AG20443 (cell line): ENCODE results near the gene BMPR2.
"Not testable (repeated sequence)": the region's sequence is repeated elsewhere in the genome, so short reads cannot be mapped to it uniquely, and the experiment has no call there.

Experiments used
- DNase-seq: peaks from one replicate; pipeline ENCODE4 v3.0.0; 2012; ENCODE audit warnings: low spot score, mixed read lengths

BMPR2 gene

DNA sequence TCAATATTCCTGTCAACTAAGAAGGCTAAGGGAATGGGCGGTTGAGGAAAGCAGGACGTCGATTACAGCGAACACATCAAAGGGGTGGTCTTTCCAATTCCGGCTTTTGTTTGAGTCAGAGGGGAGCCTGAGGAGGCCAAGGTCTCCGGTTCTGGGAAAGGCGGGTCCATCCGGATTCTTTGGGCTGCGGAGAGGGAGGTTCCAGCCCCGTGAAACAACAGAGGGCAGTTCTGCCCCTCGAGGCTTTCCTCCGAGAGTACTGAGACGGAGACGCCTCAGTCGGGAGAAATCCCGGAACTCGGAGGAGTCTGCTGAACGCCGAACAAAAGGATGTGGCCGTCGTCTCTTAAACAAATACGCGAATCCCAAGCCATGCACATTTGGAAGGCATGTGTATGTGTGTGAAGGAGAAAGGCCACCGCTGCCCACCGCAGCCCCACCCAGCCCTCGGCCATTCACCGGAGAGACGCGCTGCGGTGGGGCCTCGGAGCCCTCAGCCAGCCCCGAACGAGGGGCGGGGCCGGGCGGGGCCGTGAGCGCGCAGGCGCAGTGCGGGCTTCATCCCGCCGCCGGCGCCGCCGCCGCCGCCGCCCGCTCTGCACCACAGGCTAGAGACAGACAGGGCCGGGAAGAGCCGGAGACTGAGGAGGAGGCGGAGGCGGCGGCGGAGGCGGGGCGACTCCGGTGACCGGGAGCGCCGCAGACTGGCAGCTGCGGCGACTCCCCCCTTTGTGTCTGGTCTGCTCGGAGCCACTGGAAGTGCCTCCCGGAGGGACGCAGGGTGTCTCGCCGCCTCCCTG, at the start of gene BMPR2:
BMPR2 (plus strand) TSS at position 719 of the 800 bp plus-strand sequence. CDS start 1,148 bp downstream, outside the sequence.
- peak; percentile 94 for DNase-seq

DNA sequence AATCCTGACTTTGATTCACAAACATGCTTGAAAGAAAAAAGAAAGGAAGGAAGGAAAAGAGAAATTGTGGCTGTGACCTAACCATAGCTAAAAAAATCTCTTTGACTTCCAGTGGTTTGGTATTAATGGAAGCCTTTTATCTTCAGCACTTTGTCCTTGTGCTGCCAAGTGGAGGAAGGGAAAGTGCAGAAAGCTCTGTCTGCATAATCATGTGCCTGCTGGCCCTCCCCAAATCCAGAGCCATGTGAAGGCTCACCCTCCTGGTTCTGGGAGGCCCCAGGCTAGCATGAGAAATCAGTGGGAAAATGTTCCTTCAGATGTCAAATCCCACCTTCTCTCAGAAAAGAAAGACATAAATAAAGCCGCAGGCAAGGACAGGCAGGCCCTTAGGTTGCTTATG, 48.3 kb upstream of the BMPR2 start:
- no peak for DNase-seq

DNA sequence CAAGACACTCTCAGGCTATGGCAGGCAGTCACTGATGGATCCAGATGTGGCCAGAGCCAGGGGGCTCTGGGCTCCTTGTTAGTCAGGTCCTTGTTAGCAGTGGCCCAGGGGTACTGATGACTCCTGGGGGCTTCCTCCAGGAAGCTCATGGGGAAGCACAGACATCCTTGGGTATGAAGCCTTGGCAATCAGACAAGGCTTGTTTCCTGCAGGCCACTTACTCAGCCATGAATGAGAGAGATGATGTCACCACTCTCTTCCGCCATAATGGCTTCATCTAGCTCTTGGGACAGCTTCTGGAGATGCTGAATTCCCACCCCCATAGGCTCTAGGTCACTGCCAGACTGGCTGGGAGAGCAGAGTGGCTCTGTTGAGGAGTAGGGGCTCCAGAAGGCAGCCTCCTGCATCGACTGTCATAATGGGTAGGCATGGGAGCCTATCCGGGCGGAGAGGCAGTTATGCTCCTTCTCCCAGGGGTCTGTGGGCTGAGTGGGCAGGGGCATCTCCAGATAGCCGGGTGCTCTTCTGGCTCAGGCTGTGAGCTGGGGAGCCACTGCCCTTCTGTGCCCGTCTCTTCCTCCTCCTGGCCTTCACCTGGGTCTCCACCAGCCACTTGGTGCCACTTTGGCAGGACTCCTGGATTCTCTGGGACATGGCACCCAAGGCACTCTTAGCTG, 40.2 kb upstream of the BMPR2 start:
- DNase-seq: no peak

DNA sequence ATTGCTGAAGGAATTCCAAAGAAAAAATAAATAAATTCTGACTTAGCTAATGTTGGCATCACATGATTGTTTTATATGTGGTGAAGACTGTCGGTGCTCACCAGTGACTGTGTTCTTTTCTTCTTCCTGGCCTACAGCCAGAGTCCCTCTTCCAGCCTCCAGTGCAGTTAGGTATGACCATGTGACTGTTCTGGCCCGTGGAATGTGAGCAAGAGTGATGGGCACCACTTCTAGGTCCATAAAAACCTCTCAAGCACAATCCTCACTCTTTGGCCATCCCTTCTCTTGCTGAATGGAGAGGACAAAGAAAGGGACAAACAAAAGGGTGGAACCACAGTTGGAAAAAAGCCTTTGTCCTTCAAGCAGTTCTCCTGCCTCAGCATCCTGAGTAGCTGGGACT, 39.0 kb upstream of the BMPR2 start:
- no peak for DNase-seq

DNA sequence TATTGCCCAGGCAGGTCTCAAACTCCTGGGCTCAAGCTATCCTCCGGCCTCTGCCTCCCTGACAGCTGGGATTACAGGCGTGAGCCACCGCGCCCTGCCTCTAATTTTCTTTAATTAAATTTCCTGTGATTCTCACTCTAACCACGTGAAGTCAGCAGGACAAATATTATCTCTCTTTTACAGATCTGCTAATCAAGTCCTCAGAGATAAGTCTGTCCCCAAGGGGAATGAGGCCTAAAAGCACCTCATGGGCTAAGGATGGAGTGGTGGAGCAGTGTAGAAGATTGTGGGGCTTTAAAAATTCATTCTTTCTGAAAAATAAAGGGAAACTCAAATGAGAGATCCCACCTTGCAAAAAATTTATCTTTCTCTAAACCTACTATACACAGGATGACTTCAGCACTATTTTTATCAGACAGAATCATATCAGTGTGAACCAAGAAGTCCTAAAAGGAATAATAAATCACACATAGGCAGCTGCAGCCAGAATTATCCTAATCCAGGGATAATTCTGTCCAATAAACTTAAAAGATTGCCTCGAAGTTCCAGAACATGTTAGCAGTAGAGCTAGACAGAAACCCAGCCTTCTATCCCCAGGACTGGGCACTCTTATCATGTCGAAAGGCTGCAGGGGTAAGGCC, 38.3 kb upstream of the BMPR2 start:
- no peak for DNase-seq

DNA sequence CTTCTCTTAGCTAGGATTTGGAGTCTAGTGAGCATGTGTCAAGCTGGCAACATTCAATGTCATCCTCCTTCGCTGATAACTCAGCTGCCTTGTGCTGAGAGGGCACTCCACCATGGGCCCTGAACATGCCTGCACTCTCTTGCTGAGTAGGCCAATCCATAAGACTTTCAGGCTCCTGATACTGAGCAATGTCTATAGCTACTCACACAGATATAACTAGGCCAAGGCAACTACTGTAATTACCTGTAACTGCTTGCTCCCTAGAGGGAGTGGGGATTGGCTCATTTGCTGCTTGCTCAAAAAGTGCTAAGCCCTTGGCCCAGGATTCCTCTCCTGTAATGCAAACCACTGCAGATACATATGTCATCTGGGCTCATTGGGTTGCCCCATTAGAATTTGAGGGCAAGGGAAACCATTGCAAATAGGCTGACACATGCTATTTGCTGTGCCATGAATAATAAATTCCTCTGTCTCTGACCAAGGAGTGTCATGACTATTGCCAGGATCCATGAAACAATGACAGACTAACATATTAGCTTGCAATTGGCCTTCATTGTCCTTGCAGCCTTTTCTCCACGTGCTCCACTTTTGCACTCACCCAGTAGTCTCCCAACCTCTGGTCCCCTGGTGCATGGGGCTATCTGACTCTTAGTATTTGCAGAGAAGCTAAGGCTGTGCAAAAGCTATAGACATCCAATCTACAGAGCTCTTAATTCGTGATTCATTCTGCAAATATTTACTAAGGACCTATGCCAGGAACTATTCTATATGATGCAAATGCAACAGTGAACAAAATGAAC, 36.9 kb upstream of the BMPR2 start:
- no peak for DNase-seq

DNA sequence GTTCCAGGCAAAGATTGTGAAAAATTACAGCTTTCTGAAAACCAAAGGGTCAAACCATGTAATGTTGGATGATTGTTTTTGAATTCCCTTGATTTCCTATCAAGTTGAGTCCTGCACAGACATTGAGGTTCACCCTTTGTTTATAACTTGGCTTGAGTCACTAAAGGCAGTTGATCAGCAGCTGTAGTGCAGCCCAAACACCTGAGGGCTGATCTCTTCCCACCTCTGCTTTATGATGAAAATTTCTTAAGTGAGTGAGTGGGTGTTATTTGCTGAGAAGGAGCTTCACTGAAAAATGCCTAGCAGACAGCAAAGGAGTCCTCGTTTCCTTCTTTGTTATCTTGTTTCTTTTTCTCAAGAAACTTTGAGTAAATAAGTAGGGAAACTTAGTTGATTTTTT, 31.9 kb upstream of the BMPR2 start:
- DNase-seq: no peak

DNA sequence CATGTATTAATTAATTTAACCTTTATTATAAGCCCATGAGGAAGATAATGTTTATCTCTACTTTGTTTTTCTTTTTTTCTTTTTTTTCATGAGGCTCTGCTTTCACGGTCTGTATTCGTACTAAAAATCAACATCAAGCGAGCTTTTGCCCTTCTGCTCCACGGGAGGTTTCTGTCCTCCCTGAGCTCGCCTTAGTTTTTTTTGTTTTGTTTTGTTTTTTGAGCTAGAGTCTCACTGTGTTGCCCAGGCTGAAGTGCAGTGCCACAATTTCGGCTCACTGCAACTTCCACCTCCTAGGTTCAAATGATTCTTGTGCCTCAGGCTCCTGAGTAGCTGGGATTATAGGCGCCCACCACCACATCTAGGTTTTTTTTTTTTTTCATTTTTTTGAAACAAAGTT, 29.9 kb upstream of the BMPR2 start:
- no peak for DNase-seq

DNA sequence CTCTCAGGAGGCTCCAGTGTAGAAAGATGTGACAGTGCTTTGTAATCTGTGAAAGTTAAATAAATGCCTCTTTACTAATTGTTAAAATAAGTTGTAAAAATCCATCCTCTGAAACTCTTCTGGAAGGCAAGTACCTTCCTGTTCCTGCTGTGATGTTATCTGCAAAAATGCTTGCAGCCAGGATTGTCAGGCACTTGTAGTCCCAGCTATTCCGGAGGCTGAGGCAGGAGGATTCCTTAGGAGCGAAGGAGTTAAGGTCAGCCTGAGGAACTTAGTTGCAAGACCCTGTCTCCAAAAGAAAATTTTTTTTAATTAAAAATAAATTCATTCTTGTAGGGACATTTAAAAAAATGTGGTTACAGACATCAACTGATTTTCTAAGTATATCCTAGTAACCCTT, 22.7 kb upstream of the BMPR2 start:
- no peak for DNase-seq

DNA sequence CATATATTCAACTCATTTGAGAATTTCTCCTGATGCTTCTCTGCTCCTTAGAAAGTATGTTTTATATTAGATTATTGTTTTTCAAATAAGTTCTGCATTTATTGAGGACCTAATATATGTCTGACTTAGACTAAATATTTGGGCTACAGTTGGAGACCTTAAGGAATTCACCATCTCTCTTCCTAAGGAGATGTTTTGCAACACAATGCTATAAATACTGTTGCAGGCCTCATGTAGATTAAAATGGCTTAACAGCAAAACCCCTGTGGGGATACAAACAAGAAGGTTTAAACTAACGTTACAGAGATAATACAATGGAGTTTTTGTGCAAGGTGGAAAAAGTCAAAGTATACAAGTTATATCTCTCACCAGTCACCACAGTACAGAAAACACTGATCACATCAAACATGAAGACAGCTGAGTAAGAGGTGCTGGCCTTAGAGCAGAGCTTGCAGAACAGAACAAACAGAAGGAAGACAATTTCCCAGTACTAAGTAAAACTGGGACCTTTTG, 20.1 kb upstream of the BMPR2 start:
- no peak for DNase-seq

DNA sequence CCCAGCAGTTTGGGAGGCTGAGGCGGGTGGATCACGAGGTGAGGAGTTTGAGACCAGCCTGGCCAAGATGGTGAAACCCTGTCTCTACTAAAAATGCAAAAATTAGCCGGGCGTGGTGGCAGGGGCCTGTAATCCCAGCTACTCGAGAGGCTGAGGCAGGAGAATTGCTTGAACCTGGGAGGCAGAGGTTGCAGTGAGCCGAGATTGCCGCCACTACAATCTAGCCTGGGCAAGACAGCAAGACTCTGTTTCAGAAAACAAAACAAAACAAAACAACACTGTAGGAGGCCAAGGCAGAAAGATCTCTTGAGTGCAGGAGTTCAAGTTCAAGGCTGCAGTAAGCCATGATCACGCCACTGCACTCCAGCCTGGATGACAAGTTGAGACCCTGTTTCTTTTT, 17.2 kb upstream of the BMPR2 start:
- DNase-seq: not testable (repeated sequence)

DNA sequence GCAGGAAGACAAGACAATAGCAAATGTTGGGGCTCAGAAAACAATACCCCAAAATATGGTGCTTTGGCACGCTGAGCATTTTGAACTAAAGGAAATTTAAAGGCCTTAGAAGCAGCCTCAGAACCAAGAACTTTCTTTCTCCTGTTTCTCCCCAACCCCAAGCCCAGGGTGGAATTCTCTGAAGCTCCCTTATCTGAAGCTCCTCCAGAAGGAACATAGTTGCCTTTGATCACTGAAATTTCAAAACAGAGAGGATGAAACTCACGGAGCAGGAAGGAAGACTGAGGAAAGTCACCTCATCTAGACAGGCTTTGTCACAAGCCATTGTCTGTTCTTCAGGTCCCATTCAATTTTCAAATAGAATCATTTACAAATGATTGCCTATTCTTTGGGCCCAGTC, 15.5 kb upstream of the BMPR2 start:
- no peak for DNase-seq

DNA sequence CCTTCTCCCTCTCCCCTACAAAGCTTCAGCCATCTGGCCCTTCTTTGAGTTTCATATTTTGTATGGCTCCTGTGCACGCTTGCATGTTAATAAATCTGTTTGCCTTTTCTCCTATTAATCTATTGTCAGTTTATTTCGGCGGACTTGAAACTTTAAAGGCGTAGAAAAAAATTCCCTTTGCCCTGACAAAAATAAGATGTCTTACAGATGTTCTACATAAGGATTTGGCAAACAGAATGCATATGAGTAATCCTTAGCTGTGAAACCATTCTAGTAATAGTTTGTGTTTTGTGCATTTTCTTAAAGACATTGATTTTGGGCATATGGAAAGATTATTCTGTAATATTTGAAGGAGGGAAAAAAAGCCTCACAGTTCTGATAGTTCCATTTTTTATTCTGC, 15.0 kb upstream of the BMPR2 start:
- DNase-seq: peak; percentile 46

DNA sequence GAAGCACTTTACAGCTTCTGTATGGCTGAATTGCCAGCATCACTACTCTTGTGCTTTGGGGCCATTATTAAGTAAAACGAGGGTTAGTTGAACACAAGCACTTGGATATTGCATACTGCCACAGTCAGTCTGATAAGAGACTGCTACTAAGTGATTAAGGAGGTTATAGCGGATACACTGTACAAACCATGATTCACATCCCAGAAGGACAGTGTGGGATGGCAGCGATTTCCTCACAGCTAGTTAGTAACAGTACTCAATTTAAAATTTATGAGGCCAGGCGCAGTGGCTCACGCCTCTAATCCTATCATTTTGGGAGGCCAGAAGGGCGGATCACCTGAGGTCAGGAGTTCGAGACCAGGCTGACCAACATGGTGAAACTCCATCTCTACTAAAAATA, 2.6 kb upstream of the BMPR2 start:
- DNase-seq: no peak

DNA sequence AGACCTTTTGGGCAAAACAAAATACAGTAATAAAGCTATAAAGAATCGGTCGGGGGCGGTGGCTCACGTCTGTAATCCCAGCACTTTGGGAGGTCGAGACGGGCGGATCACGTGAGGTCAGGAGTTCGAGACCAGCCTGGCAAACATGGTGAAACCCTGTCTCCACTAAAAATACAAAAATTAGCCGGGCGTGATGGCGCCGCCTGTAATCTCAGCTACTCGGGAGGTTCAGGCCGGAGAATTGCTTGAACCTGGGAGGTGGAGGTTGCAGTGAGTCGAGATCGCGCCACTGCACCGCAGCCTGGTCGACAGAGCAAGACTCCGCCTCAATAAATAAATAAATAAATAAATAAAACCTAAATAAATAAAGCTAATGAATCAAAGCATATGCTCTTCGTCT, 1.7 kb upstream of the BMPR2 start:
- DNase-seq: not testable (repeated sequence)

DNA sequence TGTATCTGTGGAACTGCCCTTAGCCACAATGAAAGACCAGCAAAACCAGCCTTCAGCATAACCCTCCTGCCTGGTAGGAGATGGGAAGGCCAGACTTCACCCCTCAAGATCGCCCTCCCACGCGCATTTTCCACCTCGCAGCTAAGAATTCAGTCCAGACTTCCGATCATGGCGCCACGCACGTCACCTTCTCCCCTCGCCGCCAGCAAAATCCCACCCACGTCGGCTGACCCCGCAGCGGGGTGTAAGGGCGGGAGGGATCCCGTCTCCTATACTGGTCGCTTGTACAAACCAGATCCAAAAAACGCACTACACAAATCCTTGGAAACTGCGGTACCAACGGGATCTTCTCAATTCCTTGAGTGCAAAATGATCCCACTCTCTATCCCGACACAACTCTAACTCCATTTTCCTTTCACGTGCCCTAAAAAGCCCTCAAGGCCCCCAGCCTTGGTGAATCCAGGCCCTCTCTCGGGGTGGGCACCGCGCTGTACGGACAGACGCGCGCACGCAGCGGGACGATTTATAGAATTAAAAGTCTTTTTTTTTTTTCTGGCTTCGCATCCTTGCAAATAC, 1.0 kb upstream of the BMPR2 start:
- DNase-seq: peak; percentile 61

DNA sequence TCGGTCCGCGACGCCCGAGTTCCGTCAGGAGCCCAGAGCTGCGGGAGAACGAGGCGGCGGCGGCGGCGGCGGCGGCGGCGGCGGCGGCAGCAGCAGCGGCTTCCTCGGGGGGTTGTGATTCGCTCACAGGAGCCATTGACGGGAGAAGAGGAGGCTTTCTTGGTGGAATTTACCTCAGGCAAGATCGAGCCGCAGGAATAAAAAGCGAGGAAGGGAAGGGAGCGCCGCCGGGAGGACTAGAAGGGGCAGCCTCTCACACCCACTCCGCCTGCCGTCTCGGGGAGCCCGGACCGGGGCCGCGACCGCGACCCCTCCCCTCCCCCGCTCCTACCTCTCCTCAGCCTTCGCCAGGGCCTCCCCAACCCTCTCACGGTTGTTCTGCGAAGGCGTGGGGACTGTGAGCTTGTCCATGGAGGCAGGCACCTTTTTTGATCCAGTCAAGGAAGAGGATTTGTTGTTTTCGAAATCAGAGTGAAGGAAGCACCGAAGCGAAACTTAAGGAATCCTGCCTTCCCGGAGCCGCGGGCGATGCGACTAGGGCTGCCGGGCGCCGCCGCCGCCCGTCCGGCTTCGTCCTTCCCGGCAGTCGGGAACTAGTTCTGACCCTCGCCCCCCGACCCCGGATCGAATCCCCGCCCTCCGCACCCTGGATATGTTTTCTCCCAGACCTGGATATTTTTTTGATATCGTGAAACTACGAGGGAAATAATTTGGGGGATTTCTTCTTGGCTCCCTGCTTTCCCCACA, 506 bp downstream of the BMPR2 start:
- peak; percentile 23 for DNase-seq

DNA sequence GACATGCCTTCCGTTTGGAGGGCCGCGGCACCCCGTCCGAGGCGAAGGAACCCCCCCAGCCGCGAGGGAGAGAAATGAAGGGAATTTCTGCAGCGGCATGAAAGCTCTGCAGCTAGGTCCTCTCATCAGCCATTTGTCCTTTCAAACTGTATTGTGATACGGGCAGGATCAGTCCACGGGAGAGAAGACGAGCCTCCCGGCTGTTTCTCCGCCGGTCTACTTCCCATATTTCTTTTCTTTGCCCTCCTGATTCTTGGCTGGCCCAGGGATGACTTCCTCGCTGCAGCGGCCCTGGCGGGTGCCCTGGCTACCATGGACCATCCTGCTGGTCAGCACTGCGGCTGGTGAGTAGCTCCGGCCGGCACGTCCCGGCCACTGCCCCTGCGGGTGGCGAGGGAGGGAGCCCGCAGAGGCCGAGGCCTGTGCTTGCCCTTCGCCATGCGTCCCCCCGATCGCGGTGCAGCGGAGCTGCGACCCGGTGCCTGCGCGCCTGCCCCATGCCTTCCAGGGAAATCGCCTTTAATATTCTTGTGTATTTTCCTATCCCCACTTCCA, 1.2 kb downstream of the BMPR2 start:
- peak; percentile 46 for DNase-seq

DNA sequence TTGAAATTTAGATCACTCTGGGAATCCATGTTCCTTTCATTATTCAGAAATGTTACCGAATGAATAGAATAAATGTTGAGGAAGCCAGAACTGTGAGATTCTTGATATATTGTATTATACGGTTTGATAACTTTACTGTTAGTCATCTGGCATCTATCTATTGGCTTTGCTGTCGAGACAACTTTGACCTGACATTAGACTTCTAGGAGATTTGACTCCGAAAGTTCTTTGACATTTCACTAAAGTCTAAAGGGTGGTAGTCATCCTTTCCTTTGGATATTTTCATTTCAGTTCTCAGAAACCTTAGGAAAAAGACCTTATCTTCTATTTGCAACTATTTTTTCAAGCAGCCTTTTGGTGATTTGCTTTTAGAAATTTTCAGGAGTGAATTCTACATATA, 1.9 kb downstream of the BMPR2 start:
- no peak for DNase-seq

DNA sequence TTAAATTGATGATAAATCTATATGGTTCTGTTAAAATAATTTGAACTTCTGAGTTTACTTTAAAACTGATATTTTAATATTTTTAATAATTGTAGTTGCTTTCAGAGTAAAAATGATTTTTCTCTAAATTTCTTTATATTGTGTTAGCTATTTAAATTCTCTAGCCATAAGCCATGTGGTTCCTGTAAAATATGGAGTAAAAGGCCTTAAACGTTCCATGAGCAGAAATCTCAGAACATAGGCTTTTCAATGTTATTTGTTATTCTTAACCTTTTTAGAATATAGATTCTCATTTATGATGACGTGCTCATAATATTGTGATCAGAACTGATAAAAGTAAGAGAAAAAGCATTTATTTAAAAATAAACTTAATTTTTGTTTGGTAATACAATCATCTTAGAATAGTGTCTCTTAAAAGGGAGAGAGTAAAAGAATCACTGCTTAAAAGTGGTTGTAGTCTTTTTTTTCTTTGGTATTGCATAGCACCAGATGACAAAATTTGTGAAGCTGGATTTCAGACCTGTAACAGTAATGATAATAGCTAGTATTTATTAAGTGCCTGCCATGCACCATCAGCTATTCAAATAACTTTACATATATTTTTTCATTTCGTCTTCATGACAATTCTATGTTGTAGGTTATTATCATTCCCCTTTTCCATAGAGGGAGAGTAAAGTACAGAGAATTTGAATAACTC, 2.7 kb downstream of the BMPR2 start:
- no peak for DNase-seq
